Glutamatergic neuron (in vitro differentiated cells): Measurements from ENCODE around the gene B4GALT4. TPM values are rescaled to one million over a fixed set of nuclear protein-coding genes. Genes with fewer than 3 reads are reported as not detected.

Source experiments
- DNase-seq: peaks from one replicate; pipeline ENCODE4 v3.0.0; 2022
- H3K27ac Mint-ChIP-seq: one replicate; pipeline ENCODE4 v1.8.0; 2020; ENCODE audit warnings: mild to moderate bottlenecking, mixed read lengths, inconsistent platforms; ENCODE audit not compliant: unreplicated experiment
- H3K27me3 Mint-ChIP-seq: one replicate; pipeline ENCODE4 v1.8.0; 2020; ENCODE audit warnings: mild to moderate bottlenecking, moderate library complexity, mixed read lengths, inconsistent platforms; ENCODE audit not compliant: unreplicated experiment
- H3K36me3 Mint-ChIP-seq: one replicate; pipeline ENCODE4 v1.8.0; 2020; ENCODE audit warnings: mild to moderate bottlenecking, mixed read lengths, inconsistent platforms; ENCODE audit not compliant: unreplicated experiment
- H3K4me1 Mint-ChIP-seq: one replicate; pipeline ENCODE4 v1.8.0; 2020; ENCODE audit warnings: mild to moderate bottlenecking, low read depth, mixed read lengths, inconsistent platforms; ENCODE audit not compliant: unreplicated experiment
- H3K4me3 Mint-ChIP-seq: one replicate; pipeline ENCODE4 v1.8.0; 2020; ENCODE audit warnings: mild to moderate bottlenecking, mixed read lengths, inconsistent platforms; ENCODE audit not compliant: unreplicated experiment
- H3K9me3 Mint-ChIP-seq: one replicate; pipeline ENCODE4 v1.8.0; 2020; ENCODE audit warnings: mild to moderate bottlenecking, moderate library complexity, mixed read lengths, inconsistent platforms; ENCODE audit not compliant: unreplicated experiment
- CTCF ChIP-seq: fragments of 200-600 bp; sonication (generic); IDR thresholded peaks from one replicate; pipeline ENCODE4 v1.5.0; 2021; ENCODE audit not compliant: partially characterized antibody, unreplicated experiment
- total RNA-seq: library from RNA; stranded (reverse); fragmentation: NEBNext Ultra II Directional; extraction: Animal tissue kit (Norgen Biotek cat#: 25700); gene quantifications from one replicate; pipeline ENCODE4 v1.2.1, GENCODE V29; 2021; ENCODE audit not compliant: unreplicated experiment

The B4GALT4 gene
- total RNA-seq, 1 donor from 2014 or later, result 24.3 TPM

- H3K36me3 Mint-ChIP-seq, result no peaks in the 10 kb centered on the region
- H3K4me1 Mint-ChIP-seq, result no peaks in the 10 kb centered on the region
- no peaks in the 10 kb centered on the region for H3K27me3 Mint-ChIP-seq
- TF ChIP-seq CTCF, result no peak
- no peaks in the 10 kb centered on the region for H3K9me3 Mint-ChIP-seq
- no peak for DNase-seq
- no peak overlapping the region for H3K4me3 Mint-ChIP-seq
- no peak overlapping the region for H3K27ac Mint-ChIP-seq
These were observed 44.8 kb downstream of the B4GALT4 start for GRCh38 chr3:119195911-119196310.

GRCh38 chr3:119195151-119195476 is 45.6 kb downstream of the B4GALT4 start:
- no peak overlapping the region for H3K4me3 Mint-ChIP-seq
- H3K9me3 Mint-ChIP-seq, result no peaks in the 10 kb centered on the region
- H3K27ac Mint-ChIP-seq, result no peak overlapping the region
- H3K27me3 Mint-ChIP-seq, result no peaks in the 10 kb centered on the region
- DNase-seq, result no peak
- TF ChIP-seq CTCF, result no peak
- no peaks in the 10 kb centered on the region for H3K36me3 Mint-ChIP-seq
- H3K4me1 Mint-ChIP-seq, result no peaks in the 10 kb centered on the region

GRCh38 chr3:119194237-119195150 is 46.2 kb downstream of the B4GALT4 start:
- no peaks in the 10 kb centered on the region for H3K9me3 Mint-ChIP-seq
- H3K27ac Mint-ChIP-seq, result no peak overlapping the region
- no peaks in the 10 kb centered on the region for H3K4me1 Mint-ChIP-seq
- no peaks in the 10 kb centered on the region for H3K27me3 Mint-ChIP-seq
- no peak overlapping the region for H3K4me3 Mint-ChIP-seq
- no peak for DNase-seq
- H3K36me3 Mint-ChIP-seq, result no peaks in the 10 kb centered on the region
- no peak for TF ChIP-seq CTCF

- H3K4me3 Mint-ChIP-seq, result no peak overlapping the region
- no peaks in the 10 kb centered on the region for H3K9me3 Mint-ChIP-seq
- TF ChIP-seq CTCF, result no peak
- no peaks in the 10 kb centered on the region for H3K36me3 Mint-ChIP-seq
- H3K4me1 Mint-ChIP-seq, result no peaks in the 10 kb centered on the region
- no peak for DNase-seq
- no peaks in the 10 kb centered on the region for H3K27me3 Mint-ChIP-seq
- no peak overlapping the region for H3K27ac Mint-ChIP-seq
These were observed 48.9 kb downstream of the B4GALT4 start for GRCh38 chr3:119191800-119192199.

GRCh38 chr3:119187266-119187665 is 53.4 kb downstream of the B4GALT4 start:
- TF ChIP-seq CTCF, result no peak
- Mint-ChIP-seq H3K4me1 (no peaks in the 10 kb centered on the region), H3K9me3 (no peaks in the 10 kb centered on the region), H3K36me3 (no peaks in the 10 kb centered on the region), H3K27ac (no peak overlapping the region), H3K4me3 (no peak overlapping the region), H3K27me3 (peaks cover 1% of the 10 kb centered on the region)
- no peak for DNase-seq
